Neural cell (in vitro differentiated cells): ENCODE data around the gene C1QTNF9B. TPM values are rescaled to one million over a fixed set of nuclear protein-coding genes. Genes with fewer than 3 reads are reported as not detected.

Experiments
- H2AFZ ChIP-seq: fragments of 200-600, 300-800 bp; sonication (generic), shearing (Covaris generic); 2 replicates; pipeline ENCODE4 v1.6.0; 2014; ENCODE audit warnings: low read depth, mild to moderate bottlenecking, antibody characterized with exemption, low read length, moderate library complexity
- H3F3A ChIP-seq: fragments of 200-600 bp; shearing (Covaris generic); 2 replicates; pipeline ENCODE4 v1.6.1; 2016; ENCODE audit warnings: mild to moderate bottlenecking, moderate library complexity, mixed read lengths, antibody characterized with exemption, low read length; ENCODE audit not compliant: insufficient read depth, poor library complexity, severe bottlenecking
- H3K27ac ChIP-seq: fragments of 200-600, 300-800 bp; sonication (generic), shearing (Covaris generic); 2 replicates; pipeline ENCODE4 v1.5.1; 2014; ENCODE audit warnings: mild to moderate bottlenecking, low read length, moderate library complexity
- H3K27me3 ChIP-seq: fragments of 300-800, 200-600 bp; sonication (generic), shearing (Covaris generic); 2 replicates; pipeline ENCODE4 v1.6.0; 2014; ENCODE audit warnings: mild to moderate bottlenecking, low read depth, low read length, moderate library complexity; ENCODE audit not compliant: insufficient read depth
- H3K36me3 ChIP-seq: fragments of 300-800, 200-600 bp; sonication (generic), shearing (Covaris generic); 2 replicates; pipeline ENCODE4 v1.5.1; 2014; ENCODE audit warnings: mild to moderate bottlenecking, antibody characterized with exemption, low read length, moderate library complexity; ENCODE audit not compliant: insufficient read depth
- H3K4me2 ChIP-seq: fragments of 300-800, 200-600 bp; sonication (generic), shearing (Covaris generic); 2 replicates; pipeline ENCODE4 v1.6.0; 2014; ENCODE audit warnings: mild to moderate bottlenecking, low read length
- H3K4me3 ChIP-seq: fragments of 300-800, 200-600 bp; sonication (generic), shearing (Covaris generic); 2 replicates; pipeline ENCODE4 v1.5.1; 2014; ENCODE audit warnings: mild to moderate bottlenecking, low read length, moderate library complexity
- H3K79me2 ChIP-seq: fragments of 200-600 bp; shearing (Covaris generic); replicated peaks from 2 replicates; pipeline ENCODE4 v1.6.0; 2014; ENCODE audit warnings: mild to moderate bottlenecking, low read length, moderate library complexity; ENCODE audit not compliant: insufficient read depth
- H3K9ac ChIP-seq: fragments of 300-800, 200-600 bp; sonication (generic), shearing (Covaris generic); 2 replicates; pipeline ENCODE4 v1.6.1; 2016; ENCODE audit warnings: mild to moderate bottlenecking, low read length, mixed read lengths
- H3K9me2 ChIP-seq: fragments of 200-600 bp; shearing (Covaris generic); 2 replicates; pipeline ENCODE4 v1.6.1; 2016; ENCODE audit warnings: mild to moderate bottlenecking, low read length, mixed read lengths; ENCODE audit not compliant: insufficient read depth
- H3K9me3 ChIP-seq: fragments of 200-600, 300-800 bp; sonication (generic), shearing (Covaris generic); 2 replicates; pipeline ENCODE4 v1.6.1; 2016; ENCODE audit warnings: mild to moderate bottlenecking, mixed run types, low read length, moderate library complexity, mixed read lengths
- H4K20me1 ChIP-seq: fragments of 200-600 bp; shearing (Covaris generic); 2 replicates; pipeline ENCODE4 v1.6.1; 2016; ENCODE audit warnings: mild to moderate bottlenecking, mixed run types; ENCODE audit not compliant: insufficient read depth
- CTCF ChIP-seq: fragments of 450-650 bp; IDR thresholded peaks from 2 replicates; pipeline ENCODE4 v1.5.1; 2014; ENCODE audit warnings: antibody characterized with exemption, mild to moderate bottlenecking, moderate library complexity; ENCODE audit not compliant: poor library complexity, severe bottlenecking
- EP300 ChIP-seq: fragments of 450-650 bp; conservative IDR thresholded peaks from 2 replicates; pipeline ENCODE4 v1.6.1; 2014; ENCODE audit warnings: antibody characterized with exemption, mild to moderate bottlenecking, moderate library complexity; ENCODE audit not compliant: poor library complexity, severe bottlenecking
- EZH2 ChIP-seq: fragments of 200-600, 300-800 bp; shearing (Covaris generic), sonication (generic); IDR thresholded peaks from 2 replicates; pipeline ENCODE4 v1.6.1; 2014; ENCODE audit warnings: antibody characterized with exemption, low read length, borderline replicate concordance, mild to moderate bottlenecking; ENCODE audit not compliant: insufficient read depth, poor library complexity, severe bottlenecking
- MXI1 ChIP-seq: fragments of 450-650 bp; conservative IDR thresholded peaks from 2 replicates; pipeline ENCODE4 v1.6.1; 2014; ENCODE audit warnings: antibody characterized with exemption, mild to moderate bottlenecking; ENCODE audit not compliant: poor library complexity, severe bottlenecking
- POLR2AphosphoS5 ChIP-seq: IDR thresholded peaks from 2 replicates; pipeline ENCODE4 v1.6.1; 2012
- RAD21 ChIP-seq: fragments of 450-650 bp; conservative IDR thresholded peaks from 2 replicates; pipeline ENCODE4 v1.6.1; 2014; ENCODE audit warnings: antibody characterized with exemption, mild to moderate bottlenecking, moderate library complexity
- REST ChIP-seq: IDR thresholded peaks from 2 replicates; pipeline ENCODE4 v1.6.1; 2012; ENCODE audit warnings: borderline replicate concordance
- SMC3 ChIP-seq: fragments of 450-650 bp; conservative IDR thresholded peaks from 2 replicates; pipeline ENCODE4 v1.6.1; 2014; ENCODE audit warnings: antibody characterized with exemption, mild to moderate bottlenecking, moderate library complexity; ENCODE audit not compliant: poor library complexity
- TAF1 ChIP-seq: IDR thresholded peaks from 2 replicates; pipeline ENCODE4 v1.6.1; 2012; ENCODE audit warnings: low read depth
- polyA plus RNA-seq: library from polyadenylated mRNA; depleted of rRNA; stranded (reverse); fragments of >200 nt; gene quantifications from 2 replicates; pipeline ENCODE4 v1.2.3, GENCODE V29; 2014

C1QTNF9B gene
- polyA plus RNA-seq, 1 donor from 2014 or later = 1.5 TPM

GRCh38 chr13:23855360-23855759 is 41.9 kb downstream of the C1QTNF9B start:
- Histone ChIP-seq H3F3A (no peaks in the 10 kb centered on the region), H4K20me1 (no peaks in the 10 kb centered on the region), H3K27me3 (no peaks in the 10 kb centered on the region), H3K27ac (no peak overlapping the region), H3K9me2 (no peaks in the 10 kb centered on the region), H3K79me2 (no peaks in the 10 kb centered on the region), H2AFZ (no peak overlapping the region), H3K4me2 (no peak overlapping the region), H3K9me3 (no peaks in the 10 kb centered on the region), H3K36me3 (no peaks in the 10 kb centered on the region), H3K4me3 (no peak overlapping the region), H3K9ac (no peak overlapping the region)
- no peak for TF ChIP-seq MXI1
- no peak for TF ChIP-seq CTCF
- no peak for TF ChIP-seq EZH2
- no peak for TF ChIP-seq EP300
- no peak for TF ChIP-seq POLR2AphosphoS5
- no peak for TF ChIP-seq TAF1
- no peak for TF ChIP-seq RAD21
- no peak for TF ChIP-seq REST
- TF ChIP-seq SMC3 = no peak

- Histone ChIP-seq H3K4me2 (no peak overlapping the region), H3K9ac (no peak overlapping the region), H4K20me1 (no peaks in the 10 kb centered on the region)
Measured at GRCh38 chr13:23852351-23852750, 45.0 kb downstream of the C1QTNF9B start.

More at GRCh38 chr13:23852351-23852750, 45.0 kb downstream of the C1QTNF9B start:
- no peaks in the 10 kb centered on the region for H3K27me3 ChIP-seq
- no peaks in the 10 kb centered on the region for H3F3A ChIP-seq
- H3K79me2 ChIP-seq = no peaks in the 10 kb centered on the region
- H3K36me3 ChIP-seq = no peaks in the 10 kb centered on the region
- H3K9me3 ChIP-seq = no peaks in the 10 kb centered on the region
- no peak overlapping the region for H3K4me3 ChIP-seq
- H2AFZ ChIP-seq = no peak overlapping the region
- TF ChIP-seq EZH2 (no peak), SMC3 (no peak), TAF1 (no peak), RAD21 (no peak), CTCF (no peak), EP300 (peak; percentile 89), POLR2AphosphoS5 (peak; percentile 77), MXI1 (no peak), REST (peak; percentile 13)
- no peaks in the 10 kb centered on the region for H3K9me2 ChIP-seq
- no peak overlapping the region for H3K27ac ChIP-seq
